OCI-LY7 (cell line): ENCODE results near the gene ARL15. TPM values are rescaled to one million over a fixed set of nuclear protein-coding genes. Genes with fewer than 3 reads are reported as not detected.
"Not testable (repeated sequence)": the region's sequence is repeated elsewhere in the genome, so short reads cannot be mapped to it uniquely, and the experiment has no call there.

ENCODE experiments used
- BruUV-seq: library from RNA; stranded (reverse); fragments of 400-500 nt; replicated peaks from 2 replicates; lab custom pipeline; 2021; lab: Mats Ljungman, UMichigan
- CTCF ChIA-PET: fragments of 300-600 bp; sonication (Branson Sonifier 250); formaldehyde crosslinking; loops from one replicate; lab custom pipeline; 2022; ENCODE audit warnings: antibody characterized with exemption; ENCODE audit not compliant: unreplicated experiment; lab: Charles Lee
- POLR2A ChIA-PET: fragments of 300-600 bp; sonication (Branson Sonifier 250); formaldehyde crosslinking; loops from one replicate; lab custom pipeline; 2022; ENCODE audit warnings: antibody characterized with exemption; lab: Charles Lee
- DNase-seq: peaks from one replicate; pipeline ENCODE4 v3.0.0-alpha.2; 2015; ENCODE audit warnings: low spot score
- H2AFZ ChIP-seq: fragments of 200-600 bp; sonication (generic), shearing (Covaris generic); 2 replicates; pipeline ENCODE4 v1.6.1; 2014; ENCODE audit warnings: mild to moderate bottlenecking, antibody characterized with exemption, low read length, moderate library complexity
- H3K27ac ChIP-seq: fragments of 200-600 bp; sonication (generic); 2 replicates; pipeline ENCODE4 v1.5.1; 2014; ENCODE audit warnings: mixed run types, low read depth, mild to moderate bottlenecking, moderate library complexity, low read length, inconsistent platforms; ENCODE audit not compliant: poor library complexity, severe bottlenecking
- H3K36me3 ChIP-seq: fragments of 200-600 bp; sonication (generic); 2 replicates; pipeline ENCODE4 v1.6.1; 2014; ENCODE audit warnings: mild to moderate bottlenecking, antibody characterized with exemption, low read length, moderate library complexity, mixed read lengths; ENCODE audit not compliant: insufficient read depth
- H3K4me1 ChIP-seq: fragments of 200-600 bp; sonication (generic); 2 replicates; pipeline ENCODE4 v1.5.1; 2014; ENCODE audit warnings: mild to moderate bottlenecking, low read length; ENCODE audit not compliant: insufficient read depth, poor library complexity, severe bottlenecking
- H3K4me2 ChIP-seq: fragments of 200-600 bp; sonication (generic); 2 replicates; pipeline ENCODE4 v1.6.1; 2014; ENCODE audit warnings: mild to moderate bottlenecking, low read length
- H3K4me3 ChIP-seq: fragments of 200-600 bp; sonication (generic); 2 replicates; pipeline ENCODE4 v1.5.1; 2014; ENCODE audit warnings: mild to moderate bottlenecking, low read depth, low read length; ENCODE audit not compliant: poor library complexity, severe bottlenecking
- H3K79me2 ChIP-seq: fragments of 200-600 bp; sonication (generic); 2 replicates; pipeline ENCODE4 v1.6.1; 2016; ENCODE audit warnings: low read depth, mild to moderate bottlenecking, low read length, moderate library complexity, mixed read lengths; ENCODE audit not compliant: insufficient read depth
- H3K9me2 ChIP-seq: fragments of 200-600 bp; sonication (generic); 2 replicates; pipeline ENCODE4 v1.6.1; 2016; ENCODE audit warnings: mild to moderate bottlenecking, low read length, mixed read lengths; ENCODE audit not compliant: insufficient read depth
- H3K9me3 ChIP-seq: fragments of 200-600 bp; sonication (generic); 2 replicates; pipeline ENCODE4 v1.6.1; 2014; ENCODE audit warnings: mild to moderate bottlenecking, mixed run types, low read length, mixed read lengths
- H4K20me1 ChIP-seq: fragments of 200-600 bp; sonication (generic); 2 replicates; pipeline ENCODE4 v1.6.1; 2014; ENCODE audit warnings: mild to moderate bottlenecking, antibody characterized with exemption, low read length, moderate library complexity, mixed read lengths; ENCODE audit not compliant: insufficient read depth
- CTCF ChIP-seq: fragments of 200-600 bp; sonication (generic); conservative IDR thresholded peaks from 2 replicates; pipeline ENCODE4 v1.5.1; 2014; ENCODE audit warnings: mild to moderate bottlenecking, antibody characterized with exemption, low read length, moderate library complexity, mixed read lengths
- EZH2phosphoT487 ChIP-seq: fragments of 200-600 bp; sonication (generic); IDR thresholded peaks from 2 replicates; pipeline ENCODE4 v1.6.1; 2018; ENCODE audit warnings: low read depth, borderline replicate concordance, mild to moderate bottlenecking, mixed run types, antibody characterized with exemption, low read length, moderate library complexity, mixed read lengths
- intact Hi-C: fragments of 100-400 bp; cut with micrococcal nuclease; formaldehyde crosslinking; loops from one replicate; pipeline ENCODE4 v1.10.0; 2022; ENCODE audit not compliant: unreplicated experiment
- total RNA-seq, 2 experiments: library from RNA; depleted of rRNA in 1 of 2; stranded (reverse); fragments of >200 nt in 1 of 2; shearing (Covaris generic) in 1 of 2; gene quantifications; 2 replicates each; pipeline ENCODE4 v1.2.3, GENCODE V29; 2014 to 2022

Gene ARL15
- total RNA-seq, 2 experiments from 2014 or later = 18.8 to 24.4 TPM

DNA sequence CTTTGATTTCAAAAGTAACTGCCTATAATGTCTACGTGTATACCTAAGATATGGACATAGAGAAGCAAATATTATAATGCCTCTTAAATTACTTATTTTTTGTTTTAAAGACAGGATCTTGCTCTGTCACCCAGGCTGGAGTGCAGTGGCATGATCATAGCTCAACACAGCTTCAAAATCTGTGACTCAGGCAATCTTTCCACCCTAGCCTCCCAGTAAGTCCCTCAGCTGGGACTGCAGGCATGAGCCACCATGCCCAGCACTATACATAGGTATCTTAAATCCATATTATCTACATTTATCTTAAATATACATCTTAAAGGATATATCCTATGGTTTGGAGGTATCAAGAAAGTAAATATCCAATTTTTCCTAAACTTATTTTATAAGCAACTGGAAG, 261.2 kb downstream of the ARL15 start:
- Histone ChIP-seq H2AFZ (no peak overlapping the region), H3K36me3 (no peaks in the 10 kb centered on the region), H3K9me3 (no peaks in the 10 kb centered on the region), H3K4me2 (no peak overlapping the region), H4K20me1 (no peaks in the 10 kb centered on the region; the same call in 1 of the 2 replicates), H3K9me2 (no peaks in the 10 kb centered on the region), H3K4me1 (no peaks in the 10 kb centered on the region), H3K4me3 (no peak overlapping the region), H3K27ac (no peak overlapping the region), H3K79me2 (no peaks in the 10 kb centered on the region)
- POLR2A ChIA-PET = no interaction called here
- TF ChIP-seq CTCF (no peak), EZH2phosphoT487 (no peak)
- CTCF ChIA-PET = no interaction called here
- DNase-seq = no peak
- BruUV-seq = no TSS peak
- intact Hi-C loops = no loop called here

GRCh38 chr5:54045077-54045792, 265.1 kb downstream of the ARL15 start:
- no peak overlapping the region for H3K4me2 ChIP-seq
- intact Hi-C loops = no loop called here
- H3K4me3 ChIP-seq = no peak overlapping the region
- H3K9me2 ChIP-seq = no peaks in the 10 kb centered on the region
- H4K20me1 ChIP-seq = no peaks in the 10 kb centered on the region
- H3K27ac ChIP-seq = no peak overlapping the region
- no TSS peak for BruUV-seq
- H3K79me2 ChIP-seq = no peaks in the 10 kb centered on the region
- H3K9me3 ChIP-seq = no peaks in the 10 kb centered on the region
- DNase-seq = no peak
- no peak overlapping the region for H2AFZ ChIP-seq
- no peaks in the 10 kb centered on the region for H3K36me3 ChIP-seq
- TF ChIP-seq EZH2phosphoT487 (no peak), CTCF (no peak)
- ChIA-PET POLR2A (interaction anchor here (1.1 kb wide), 1 partner anchor 9 kb away, joined by 3 read pairs; no protein-coding TSS in a partner anchor), CTCF (no interaction called here)
- H3K4me1 ChIP-seq = no peaks in the 10 kb centered on the region

GRCh38 chr5:54044276-54044675, 266.1 kb downstream of the ARL15 start:
- H2AFZ ChIP-seq, H3K27ac ChIP-seq, H3K9me2 ChIP-seq, H3K4me2 ChIP-seq, H3K36me3 ChIP-seq, CTCF ChIA-PET, H4K20me1 ChIP-seq, H3K79me2 ChIP-seq, intact Hi-C loops, DNase-seq, H3K9me3 ChIP-seq, H3K4me3 ChIP-seq, H3K4me1 ChIP-seq, BruUV-seq: not testable (repeated sequence)
- POLR2A ChIA-PET = interaction anchor here (0.6 kb wide), 1 partner anchor 616 kb away, joined by 3 read pairs; no protein-coding TSS in a partner anchor
